SK-N-DZ (cell line): ENCODE results near the gene SPSB2. TPM values are rescaled to one million over a fixed set of nuclear protein-coding genes. Genes with fewer than 3 reads are reported as not detected.
"Not testable (repeated sequence)": the region's sequence is repeated elsewhere in the genome, so short reads cannot be mapped to it uniquely, and the experiment has no call there.

Source experiments
- DNase-seq: peaks from one replicate; pipeline ENCODE4 v3.0.0-alpha.2; 2015; ENCODE audit warnings: low spot score
- polyA plus RNA-seq, 2 experiments: library from polyadenylated mRNA; depleted of rRNA; stranded (reverse); fragments of >200 nt; gene quantifications; 2 replicates each; pipeline ENCODE4 v1.2.3, GENCODE V29; 2014

Gene SPSB2, protein sequence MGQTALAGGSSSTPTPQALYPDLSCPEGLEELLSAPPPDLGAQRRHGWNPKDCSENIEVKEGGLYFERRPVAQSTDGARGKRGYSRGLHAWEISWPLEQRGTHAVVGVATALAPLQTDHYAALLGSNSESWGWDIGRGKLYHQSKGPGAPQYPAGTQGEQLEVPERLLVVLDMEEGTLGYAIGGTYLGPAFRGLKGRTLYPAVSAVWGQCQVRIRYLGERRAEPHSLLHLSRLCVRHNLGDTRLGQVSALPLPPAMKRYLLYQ
- polyA plus RNA-seq (2014; cell fraction: cytosol; rRNA removed), result 7.3 and 11.0 TPM in 2 replicates
- 6.0 and 9.9 TPM in 2 replicates for polyA plus RNA-seq (2014; cell fraction: nucleus; rRNA removed)

- peak; percentile 99 for DNase-seq
Measured at GRCh38 chr12:6873094-6874014, at the start of gene SPSB2. Gene SPSB2, minus strand, starts transcription at chr12:6873303. Its CDS starts 402 bp downstream, at chr12:6872901.

- DNase-seq, result no peak
Measured at GRCh38 chr12:6921996-6922946, 49.2 kb upstream of the SPSB2 start.

DNA sequence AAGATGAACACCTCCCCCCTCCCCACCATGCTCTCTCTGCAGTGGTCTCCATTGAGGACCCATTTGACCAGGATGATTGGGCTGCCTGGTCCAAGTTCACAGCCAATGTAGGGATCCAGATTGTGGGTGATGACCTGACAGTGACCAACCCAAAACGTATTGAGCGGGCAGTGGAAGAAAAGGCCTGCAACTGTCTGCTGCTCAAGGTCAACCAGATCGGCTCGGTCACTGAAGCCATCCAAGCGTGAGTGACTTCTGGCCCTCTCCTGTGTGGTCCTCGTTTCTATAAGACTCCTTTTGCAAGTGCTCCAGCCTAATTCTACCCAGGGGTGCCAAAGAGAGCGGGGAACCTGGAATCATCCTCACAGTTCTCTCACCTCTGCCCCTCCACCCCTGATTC, 48.4 kb upstream of the SPSB2 start:
- no peak for DNase-seq

DNA sequence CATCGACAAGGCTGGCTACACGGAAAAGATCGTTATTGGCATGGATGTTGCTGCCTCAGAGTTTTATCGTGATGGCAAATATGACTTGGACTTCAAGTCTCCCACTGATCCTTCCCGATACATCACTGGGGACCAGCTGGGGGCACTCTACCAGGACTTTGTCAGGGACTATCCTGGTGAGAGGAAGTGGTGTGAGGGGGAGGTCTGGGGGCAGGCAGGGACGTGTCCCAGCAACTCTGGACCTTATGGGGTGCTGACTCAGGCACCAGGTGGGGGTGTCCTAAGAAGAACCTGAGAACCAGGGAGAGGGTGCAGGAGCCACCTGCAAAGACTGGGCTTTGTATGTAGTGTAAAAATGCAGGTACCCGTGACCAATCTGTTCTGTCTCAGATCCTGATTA, 46.5 kb upstream of the SPSB2 start:
- DNase-seq, result no peak

GRCh38 chr12:6917491-6918231, 44.6 kb upstream of the SPSB2 start:
- DNase-seq, result no peak

- DNase-seq, result no peak
Measured at GRCh38 chr12:6916426-6917200, 43.5 kb upstream of the SPSB2 start.

GRCh38 chr12:6915789-6916285, 42.7 kb upstream of the SPSB2 start:
- DNase-seq, result no peak

DNA sequence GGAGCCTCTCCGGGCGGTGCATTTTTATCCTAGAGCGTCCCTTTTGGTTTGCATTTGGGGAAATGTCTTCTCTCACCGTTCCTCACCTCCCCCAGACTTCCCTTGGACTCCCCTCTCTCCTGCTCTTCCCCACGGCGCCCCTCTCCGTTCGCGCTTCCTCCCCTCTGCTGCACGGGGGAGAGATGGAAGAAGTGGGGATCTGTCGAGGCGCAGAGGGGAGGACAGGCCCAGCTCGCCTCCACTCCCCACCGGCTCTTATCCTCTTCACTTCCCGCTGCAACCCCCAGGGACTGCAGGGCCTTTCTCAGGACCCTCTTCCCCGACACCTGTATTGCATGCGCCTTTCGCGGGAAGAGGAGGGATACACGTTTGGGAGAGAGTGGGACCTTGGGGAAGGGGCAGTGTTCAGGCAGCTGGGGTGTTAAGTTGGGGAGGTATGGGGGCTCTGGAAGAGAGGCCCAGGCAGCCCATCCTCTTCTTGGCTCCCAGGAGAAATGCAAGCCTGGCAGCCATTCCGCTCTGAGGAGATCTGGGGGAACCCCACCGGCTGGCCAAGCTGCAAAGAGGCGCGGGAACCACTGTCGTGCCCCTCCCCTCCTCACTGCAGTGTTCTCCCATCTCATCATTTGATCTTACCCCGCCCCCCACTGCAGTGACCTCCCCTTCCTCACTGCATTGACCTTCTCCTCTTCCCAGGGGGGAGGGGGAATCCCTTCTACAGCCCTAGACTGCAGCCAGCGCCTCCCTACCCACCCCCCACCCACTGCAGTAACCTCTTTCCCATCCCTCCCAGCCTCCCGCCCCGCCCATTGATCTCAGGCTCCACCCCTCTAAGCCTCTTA, 42.1 kb upstream of the SPSB2 start:
- peak; percentile 96 for DNase-seq

DNA sequence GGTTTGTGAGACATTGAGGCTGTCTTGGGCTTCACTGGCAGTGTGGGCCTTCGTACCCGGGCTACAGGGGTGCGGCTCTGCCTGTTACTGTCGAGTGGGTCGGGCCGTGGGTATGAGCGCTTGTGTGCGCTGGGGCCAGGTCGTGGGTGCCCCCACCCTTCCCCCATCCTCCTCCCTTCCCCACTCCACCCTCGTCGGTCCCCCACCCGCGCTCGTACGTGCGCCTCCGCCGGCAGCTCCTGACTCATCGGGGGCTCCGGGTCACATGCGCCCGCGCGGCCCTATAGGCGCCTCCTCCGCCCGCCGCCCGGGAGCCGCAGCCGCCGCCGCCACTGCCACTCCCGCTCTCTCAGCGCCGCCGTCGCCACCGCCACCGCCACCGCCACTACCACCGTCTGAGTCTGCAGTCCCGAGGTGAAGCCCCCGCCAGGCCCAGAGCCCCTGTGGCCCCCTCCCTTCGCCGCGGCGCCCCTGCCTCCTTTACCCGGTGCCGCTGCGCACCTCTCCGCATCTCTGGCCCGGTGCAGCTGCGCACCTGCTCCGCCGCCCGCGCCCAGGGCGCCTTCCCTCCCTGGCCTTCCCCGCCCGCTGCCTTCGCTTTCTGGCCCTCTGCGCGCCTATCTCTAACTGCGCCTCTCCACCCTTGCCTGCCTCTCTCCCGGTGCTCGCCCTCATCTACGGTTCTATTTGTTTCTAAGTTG, 41.3 kb upstream of the SPSB2 start, which contains the start of gene ENO2:
Gene ENO2 (plus strand): TSS at position 335 of the 701 bp plus-strand sequence. CDS start 1,253 bp downstream, outside the sequence.
- DNase-seq, result peak; percentile 69

DNA sequence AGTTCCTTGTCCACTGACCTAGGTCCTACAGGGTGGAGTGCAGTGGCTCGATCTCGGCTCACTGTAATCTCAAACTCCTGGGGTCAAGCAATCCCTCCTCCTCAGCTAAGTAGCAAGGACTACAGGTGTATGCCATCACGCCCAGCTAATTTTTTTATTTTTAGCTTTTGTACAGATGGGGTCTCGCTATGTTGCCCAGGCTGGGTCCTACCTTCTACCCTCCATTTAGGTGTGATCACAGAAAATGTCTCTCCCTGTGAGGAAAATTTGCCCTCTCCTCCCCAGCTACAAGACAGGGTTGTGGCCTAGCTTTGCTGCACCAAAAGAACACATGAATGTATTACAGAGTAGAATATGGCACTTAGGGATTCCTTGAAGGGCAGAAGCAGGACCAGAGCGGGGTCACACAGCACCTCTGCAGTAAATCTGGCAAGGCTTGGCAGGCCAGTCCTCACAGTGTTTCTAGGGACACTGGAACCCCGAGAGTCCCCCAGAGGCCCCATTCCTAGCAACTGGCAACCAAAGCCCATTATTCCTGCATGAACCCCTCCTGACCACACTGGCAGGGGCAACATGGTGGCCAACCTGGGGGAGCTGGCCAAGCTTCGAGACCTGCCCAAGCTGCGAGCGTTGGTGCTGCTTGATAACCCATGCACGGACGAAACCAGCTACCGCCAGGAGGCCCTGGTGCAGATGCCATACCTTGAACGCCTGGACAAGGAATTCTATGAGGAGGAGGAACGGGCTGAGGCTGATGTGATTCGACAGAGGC, 39.2 kb upstream of the SPSB2 start:
- DNase-seq, result no peak

GRCh38 chr12:6909421-6910145, 36.5 kb upstream of the SPSB2 start:
- DNase-seq, result no peak

DNA sequence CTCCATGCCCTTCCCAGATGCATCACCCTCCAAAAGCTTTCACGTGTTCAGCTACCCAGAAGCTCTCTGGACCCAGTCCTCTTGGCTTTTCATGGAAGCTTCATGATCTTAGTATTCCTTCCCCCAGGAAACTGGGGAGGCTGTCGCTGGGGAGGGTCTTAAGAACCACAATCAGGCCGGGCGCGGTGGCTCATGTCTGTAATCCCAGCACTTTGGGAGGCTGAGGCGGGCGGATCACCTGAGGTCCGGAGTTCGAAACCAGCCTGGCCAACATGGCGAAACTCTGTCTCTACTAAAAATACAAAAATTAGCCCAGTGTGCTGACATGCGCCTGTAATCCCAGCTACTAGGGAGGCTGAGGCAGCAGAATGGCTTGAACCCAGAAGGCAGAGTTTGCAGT, 35.0 kb upstream of the SPSB2 start:
- not testable (repeated sequence) for DNase-seq

DNA sequence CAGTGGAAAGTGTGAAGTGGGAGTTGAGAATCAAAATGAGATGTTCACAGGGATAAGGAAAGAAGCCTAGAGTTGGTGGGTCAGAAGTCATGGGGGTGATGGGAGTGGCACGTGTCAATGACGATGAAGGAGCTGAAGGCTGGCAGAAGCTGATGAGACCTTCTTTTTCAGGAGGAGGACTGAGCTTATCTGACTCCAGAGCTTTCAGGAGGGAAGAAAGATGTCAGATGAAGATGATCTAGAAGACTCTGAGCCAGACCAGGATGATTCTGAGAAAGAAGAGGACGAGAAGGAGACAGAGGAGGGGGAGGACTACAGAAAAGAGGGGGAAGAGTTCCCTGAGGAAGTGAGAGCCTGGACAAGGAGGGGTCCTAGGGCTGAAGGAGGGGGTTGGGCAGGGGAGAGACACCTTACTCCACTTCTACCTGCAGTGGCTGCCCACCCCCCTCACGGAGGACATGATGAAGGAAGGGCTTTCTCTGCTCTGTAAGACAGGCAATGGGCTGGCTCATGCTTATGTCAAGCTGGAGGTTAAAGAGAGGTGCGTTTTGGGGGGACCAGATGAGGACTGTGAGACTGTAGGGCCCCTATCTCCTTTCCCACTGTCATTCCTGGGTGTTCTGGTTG, 32.4 kb upstream of the SPSB2 start:
- DNase-seq, result no peak

GRCh38 chr12:6904280-6905276, 31.5 kb upstream of the SPSB2 start, which contains the start of gene LRRC23:
Gene LRRC23, plus strand, starts transcription at chr12:6904822. Its CDS starts 812 bp downstream, at chr12:6905634.
- DNase-seq, result peak; percentile 98

DNA sequence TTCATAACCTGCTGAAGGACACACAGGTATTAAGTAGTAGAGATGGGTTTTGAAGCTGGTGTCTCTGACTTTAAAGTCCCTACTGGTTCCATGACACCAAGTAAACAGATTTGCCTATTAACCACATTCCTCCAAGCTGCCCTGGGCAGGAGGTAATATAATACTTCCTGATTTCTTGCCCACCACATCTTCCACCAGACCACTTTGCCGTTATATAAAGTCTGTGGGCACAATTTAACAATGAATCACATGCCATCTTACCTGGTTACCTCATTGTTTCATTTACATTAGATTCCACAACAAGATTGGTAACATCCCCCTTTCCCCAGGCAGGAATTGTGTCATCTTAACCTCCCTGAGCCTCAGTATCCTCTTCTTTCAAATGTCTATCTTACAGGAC, 30.6 kb upstream of the SPSB2 start:
- DNase-seq, result no peak
